Choroid plexus epithelial cell (primary cell): ENCODE results near the gene RPLP2.

Experiments
- DNase-seq: peaks from one replicate; pipeline ENCODE4 v3.0.0-alpha.2; 2010; ENCODE audit warnings: low read depth
- H3K4me3 ChIP-seq: 2 replicates; pipeline ENCODE4 v1.5.1; 2011; ENCODE audit warnings: low read depth, mild to moderate bottlenecking, control low read depth, low read length, moderate library complexity
- TF ChIP-seq, protein P1 (sequence below): conservative IDR thresholded peaks from 2 replicates; pipeline ENCODE4 v1.5.1; 2011; ENCODE audit warnings: low read depth, mild to moderate bottlenecking, control low read depth, inconsistent platforms, low read length, moderate library complexity

The RPLP2 gene

GRCh38 chr11:862081-862661, 52.4 kb downstream of the RPLP2 start:
- no peak for DNase-seq
- H3K4me3 ChIP-seq = no peak overlapping the region
- TF ChIP-seq, protein P1, sequence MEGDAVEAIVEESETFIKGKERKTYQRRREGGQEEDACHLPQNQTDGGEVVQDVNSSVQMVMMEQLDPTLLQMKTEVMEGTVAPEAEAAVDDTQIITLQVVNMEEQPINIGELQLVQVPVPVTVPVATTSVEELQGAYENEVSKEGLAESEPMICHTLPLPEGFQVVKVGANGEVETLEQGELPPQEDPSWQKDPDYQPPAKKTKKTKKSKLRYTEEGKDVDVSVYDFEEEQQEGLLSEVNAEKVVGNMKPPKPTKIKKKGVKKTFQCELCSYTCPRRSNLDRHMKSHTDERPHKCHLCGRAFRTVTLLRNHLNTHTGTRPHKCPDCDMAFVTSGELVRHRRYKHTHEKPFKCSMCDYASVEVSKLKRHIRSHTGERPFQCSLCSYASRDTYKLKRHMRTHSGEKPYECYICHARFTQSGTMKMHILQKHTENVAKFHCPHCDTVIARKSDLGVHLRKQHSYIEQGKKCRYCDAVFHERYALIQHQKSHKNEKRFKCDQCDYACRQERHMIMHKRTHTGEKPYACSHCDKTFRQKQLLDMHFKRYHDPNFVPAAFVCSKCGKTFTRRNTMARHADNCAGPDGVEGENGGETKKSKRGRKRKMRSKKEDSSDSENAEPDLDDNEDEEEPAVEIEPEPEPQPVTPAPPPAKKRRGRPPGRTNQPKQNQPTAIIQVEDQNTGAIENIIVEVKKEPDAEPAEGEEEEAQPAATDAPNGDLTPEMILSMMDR = no peak
